ENCODE data around the gene FAM180A. TPM values are rescaled to one million over a fixed set of nuclear protein-coding genes. Genes with fewer than 3 reads are reported as not detected.
"Not testable (repeated sequence)": the region's sequence is repeated elsewhere in the genome, so short reads cannot be mapped to it uniquely, and the experiment has no call there.

The FAM180A gene
- polyA plus RNA-seq, 1 donor, result not detected

GRCh38 chr7:135713836-135714470, 34.7 kb downstream of the FAM180A start:
- DNase-seq, result no peak

- no peak for DNase-seq
Measured at GRCh38 chr7:135712796-135713195, 35.8 kb downstream of the FAM180A start.

GRCh38 chr7:135712182-135712782, 36.3 kb downstream of the FAM180A start:
- no peak for DNase-seq

DNA sequence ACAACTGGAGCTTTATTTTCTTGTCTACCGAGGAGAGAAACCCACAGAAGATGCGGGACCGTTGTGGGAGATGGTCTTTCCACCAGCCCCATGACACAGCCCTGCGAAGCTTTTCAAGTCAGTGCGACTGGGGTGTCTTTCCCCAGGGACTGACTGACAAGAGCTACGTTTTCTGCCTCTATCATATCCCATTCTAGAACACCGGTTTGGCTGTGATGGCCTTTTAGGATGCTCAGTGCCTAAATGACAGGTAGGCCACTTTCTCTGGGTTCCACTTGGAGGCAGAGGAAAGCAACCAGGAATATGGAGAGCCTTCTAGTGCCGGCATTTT, 37.5 kb downstream of the FAM180A start:
- DNase-seq, result no peak

DNA sequence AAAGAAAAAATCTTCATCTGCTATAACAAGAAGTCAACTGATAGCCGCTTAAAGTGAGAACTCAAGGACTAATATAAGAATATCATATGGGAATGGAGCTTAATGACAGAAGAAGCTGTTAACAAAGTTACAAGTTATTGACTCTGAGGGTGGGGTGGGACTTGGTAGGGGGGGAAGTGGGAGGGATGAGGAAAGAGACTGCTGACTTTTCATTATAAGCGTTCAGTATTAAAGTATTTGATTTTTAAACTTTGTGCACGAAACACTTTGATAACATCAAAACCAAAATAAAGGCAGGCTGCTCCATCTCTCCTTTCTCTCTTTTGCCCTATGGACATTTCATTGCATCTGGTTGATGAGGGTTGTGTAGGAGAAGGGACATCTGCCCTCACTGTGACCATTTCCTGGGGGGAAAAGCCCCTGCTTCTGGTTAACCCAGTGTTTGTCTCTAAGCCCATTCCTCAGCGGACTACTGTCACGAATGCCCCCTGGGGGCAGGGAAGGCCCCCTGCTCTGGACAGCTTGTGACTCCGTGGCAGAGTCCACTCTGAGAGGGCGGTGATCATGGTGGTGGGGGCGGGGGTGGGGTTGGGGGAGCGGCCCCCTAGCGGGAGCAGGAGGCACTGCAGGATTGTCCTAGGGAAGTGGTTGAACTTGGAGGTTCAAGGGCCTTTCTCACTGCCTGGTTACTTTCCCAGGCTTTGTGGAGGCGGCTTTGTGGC, 38.0 kb downstream of the FAM180A start:
- DNase-seq, result no peak

- DNase-seq, result no peak
Measured at GRCh38 chr7:135709508-135709907, 39.1 kb downstream of the FAM180A start.

DNA sequence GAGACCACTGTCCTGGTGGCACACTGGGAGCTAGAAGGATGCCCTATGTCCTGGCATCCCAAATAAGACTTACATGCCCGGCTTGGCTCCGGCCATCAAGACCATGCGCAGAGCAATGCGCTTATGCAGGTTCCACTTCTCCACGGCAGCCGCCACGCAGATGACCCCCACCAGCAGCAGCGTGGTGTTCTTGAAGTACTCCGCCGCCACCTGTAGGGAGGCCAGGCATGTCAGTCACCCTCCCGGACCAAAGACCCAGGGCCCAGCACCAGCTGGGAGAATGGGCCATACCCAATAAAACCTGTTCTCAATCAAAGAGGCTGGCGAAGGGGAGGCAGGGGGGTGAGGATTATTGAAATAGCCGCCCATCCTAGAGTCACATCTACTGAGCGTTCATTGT, 40.6 kb downstream of the FAM180A start:
- no peak for DNase-seq

- DNase-seq, result no peak
Measured at GRCh38 chr7:135707570-135707966, 41.0 kb downstream of the FAM180A start.

- no peak for DNase-seq
Measured at GRCh38 chr7:135706858-135707569, 41.6 kb downstream of the FAM180A start.

DNA sequence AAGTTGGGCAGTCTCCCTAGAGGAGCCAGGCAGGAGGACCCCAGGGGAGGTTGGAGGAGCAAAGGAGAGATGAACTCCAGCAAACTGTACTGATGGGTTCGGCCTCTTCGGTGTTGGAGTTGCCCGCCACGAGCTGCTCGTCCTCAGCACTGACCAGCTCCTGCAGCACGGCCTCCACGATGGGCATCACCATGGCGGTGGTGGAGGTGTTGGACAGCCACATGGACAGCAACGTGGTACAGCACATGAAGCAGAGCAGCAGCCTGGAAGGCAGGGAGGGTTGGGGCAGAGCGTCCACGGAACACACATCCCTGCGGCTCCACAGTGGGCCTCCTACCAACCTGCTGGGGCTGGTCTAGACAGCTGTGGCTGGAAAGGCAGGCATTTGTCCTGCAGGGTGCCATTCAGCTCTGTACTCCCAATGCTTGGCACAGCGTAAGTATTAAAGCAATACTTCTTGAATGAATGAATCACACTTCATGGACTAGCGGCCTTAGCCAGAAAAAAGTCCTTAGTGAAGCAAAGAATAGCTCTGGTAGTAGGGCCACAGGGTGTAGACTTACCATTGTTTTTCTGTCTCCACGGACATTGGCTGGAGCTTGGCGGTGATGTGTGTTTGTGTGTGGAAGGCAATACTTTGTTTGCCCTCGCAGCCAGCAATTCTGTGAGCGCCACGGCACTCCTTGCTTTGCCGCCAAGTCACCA, 42.4 kb downstream of the FAM180A start:
- no peak for DNase-seq

DNA sequence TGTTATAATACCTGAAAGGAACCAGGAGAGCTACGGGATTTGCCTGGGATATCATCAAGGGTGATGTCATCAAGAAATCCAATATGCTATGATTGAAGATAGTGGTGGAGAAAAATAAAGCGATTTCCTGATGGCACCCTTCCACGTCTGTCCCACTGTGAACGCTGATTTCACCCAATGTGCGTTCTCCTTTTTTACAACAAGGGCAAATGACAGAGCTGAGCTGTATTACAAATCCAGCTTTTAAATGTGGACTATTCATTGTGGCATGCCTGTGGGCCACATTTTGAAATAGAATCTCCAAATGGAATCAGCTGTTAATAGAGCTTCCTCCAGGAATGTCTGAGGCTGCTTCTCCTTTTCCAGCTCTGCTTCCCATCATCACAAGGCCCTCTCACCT, 43.9 kb downstream of the FAM180A start:
- no peak for DNase-seq

DNA sequence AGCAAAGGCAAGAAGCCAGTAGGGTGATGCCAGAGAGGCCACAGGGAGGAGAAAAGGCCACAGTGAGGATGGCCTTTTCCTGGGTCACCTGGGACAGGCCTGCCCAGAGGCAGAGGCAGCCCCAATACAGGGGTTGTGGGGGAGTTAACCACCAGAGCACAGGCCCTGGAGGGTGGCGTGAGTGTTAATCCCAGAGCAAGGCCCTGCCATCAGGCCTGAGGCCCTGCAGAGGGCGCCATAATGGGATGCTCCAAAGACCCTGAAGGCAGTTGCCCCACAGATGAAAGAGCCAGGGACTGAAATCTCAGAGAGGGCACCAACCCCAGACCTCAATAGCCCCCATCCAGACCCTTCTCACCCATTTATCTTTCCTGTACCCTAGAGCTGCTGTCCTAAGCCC, 44.5 kb downstream of the FAM180A start:
- DNase-seq, result no peak

- no peak for DNase-seq
Measured at GRCh38 chr7:135697276-135698049, 51.1 kb downstream of the FAM180A start.

- no peak for DNase-seq
Measured at GRCh38 chr7:135693558-135693957, 55.1 kb downstream of the FAM180A start.

GRCh38 chr7:135692606-135693005, 56.0 kb downstream of the FAM180A start:
- not testable (repeated sequence) for DNase-seq

- DNase-seq, result no peak
Measured at GRCh38 chr7:135692055-135692454, 56.6 kb downstream of the FAM180A start.

DNA sequence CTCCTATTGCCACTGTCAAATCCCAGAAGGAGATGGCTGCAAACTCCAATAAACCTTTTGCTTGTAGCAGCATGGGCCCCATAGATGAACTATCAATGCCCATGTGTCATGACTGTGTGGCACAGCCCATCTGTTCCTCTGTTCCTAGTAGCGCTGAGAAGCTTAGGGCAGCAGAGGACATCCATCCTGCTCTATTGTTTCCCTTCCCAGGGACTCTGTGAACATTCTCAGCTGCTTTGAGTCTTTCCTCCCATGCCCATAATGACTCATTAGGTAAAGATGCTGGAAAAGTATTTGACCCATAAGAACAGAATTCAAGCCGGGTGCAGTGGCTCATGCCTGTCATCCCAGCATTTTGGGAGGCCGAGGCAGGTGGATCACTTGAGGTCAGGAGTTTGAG, 58.0 kb downstream of the FAM180A start:
- DNase-seq, result no peak

GRCh38 chr7:135687466-135687865, 61.1 kb downstream of the FAM180A start:
- no peak for DNase-seq

- DNase-seq, result no peak
Measured at GRCh38 chr7:135685306-135686084, 63.1 kb downstream of the FAM180A start.

DNA sequence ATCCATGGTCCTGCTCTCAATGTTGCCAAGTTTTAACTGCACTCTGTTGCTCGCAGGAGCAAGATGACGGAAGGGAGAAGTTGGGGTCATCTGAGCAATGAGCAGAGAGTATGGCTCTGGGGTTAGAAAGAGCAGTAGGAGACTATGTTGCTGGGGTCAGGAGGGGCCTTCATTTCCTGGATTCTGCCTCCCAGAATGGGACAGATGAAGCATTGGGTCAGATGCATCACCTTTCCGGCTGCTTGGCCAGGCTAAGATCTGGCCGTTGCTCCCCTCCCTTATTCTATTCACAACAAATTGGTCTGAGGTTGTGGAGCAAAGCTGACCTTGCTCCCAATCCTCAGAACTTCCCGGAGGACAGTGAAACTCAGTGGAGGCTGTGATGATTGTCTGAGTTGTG, 63.9 kb downstream of the FAM180A start:
- no peak for DNase-seq

- no peak for DNase-seq
Measured at GRCh38 chr7:135684136-135684535, 64.5 kb downstream of the FAM180A start.

All from left kidney (tissue), 2 donors.